ENCODE data around the gene FXYD1. TPM values are rescaled to one million over a fixed set of nuclear protein-coding genes. Genes with fewer than 3 reads are reported as not detected.
"Not testable (repeated sequence)": the region's sequence is repeated elsewhere in the genome, so short reads cannot be mapped to it uniquely, and the experiment has no call there.

FXYD1 gene
- total RNA-seq, 1 donor, result not detected

GRCh38 chr19:35123573-35123972, 15.1 kb upstream of the FXYD1 start:
- no peak for DNase-seq (ENCODE audit: low read depth in 2 of 3, low spot score in 2 of 3)

GRCh38 chr19:35124098-35125060, 14.2 kb upstream of the FXYD1 start:
- peak; percentile 69 to 91 (median 84) for DNase-seq (ENCODE audit: low read depth in 2 of 3, low spot score in 2 of 3)

- DNase-seq (ENCODE audit: low read depth in 2 of 3, low spot score in 2 of 3), result no peak
Observed at GRCh38 chr19:35125270-35125717, 13.3 kb upstream of the FXYD1 start.

- DNase-seq (ENCODE audit: low read depth in 2 of 3, low spot score in 2 of 3), result no peak
Observed at GRCh38 chr19:35125749-35126623, 12.6 kb upstream of the FXYD1 start.

- DNase-seq (ENCODE audit: low read depth in 2 of 3, low spot score in 2 of 3), result no peak
Observed at GRCh38 chr19:35126624-35126959, 12.0 kb upstream of the FXYD1 start.

- DNase-seq (ENCODE audit: low read depth in 2 of 3, low spot score in 2 of 3), result no peak
Observed at GRCh38 chr19:35127871-35128270, 10.8 kb upstream of the FXYD1 start.

GRCh38 chr19:35128398-35129057, 10.1 kb upstream of the FXYD1 start:
- no peak for DNase-seq (ENCODE audit: low read depth in 2 of 3, low spot score in 2 of 3)

GRCh38 chr19:35129724-35130274, 8.8 kb upstream of the FXYD1 start:
- not testable (repeated sequence) for DNase-seq (ENCODE audit: low read depth in 2 of 3, low spot score in 2 of 3)

- DNase-seq (ENCODE audit: low read depth in 2 of 3, low spot score in 2 of 3), result no peak
Observed at GRCh38 chr19:35130761-35131720, 7.6 kb upstream of the FXYD1 start.

GRCh38 chr19:35132254-35132653, 6.4 kb upstream of the FXYD1 start:
- DNase-seq (ENCODE audit: low read depth in 2 of 3, low spot score in 2 of 3), result no peak

- no peak for DNase-seq (ENCODE audit: low read depth in 2 of 3, low spot score in 2 of 3)
Observed at GRCh38 chr19:35133826-35134225, 4.8 kb upstream of the FXYD1 start.

- no peak for DNase-seq (ENCODE audit: low read depth in 2 of 3, low spot score in 2 of 3)
Observed at GRCh38 chr19:35134601-35135242, 3.9 kb upstream of the FXYD1 start, which contains the start of gene LGI4. LGI4 (minus strand) TSS chr19:35135059; CDS start chr19:35134680, 379 bp downstream.

- peak in 2 of 3 donors; percentile 75 to 86 for DNase-seq (ENCODE audit: low read depth in 2 of 3, low spot score in 2 of 3)
Observed at GRCh38 chr19:35135389-35135909, 3.2 kb upstream of the FXYD1 start.

GRCh38 chr19:35136231-35136630, 2.4 kb upstream of the FXYD1 start:
- DNase-seq (ENCODE audit: low read depth in 2 of 3, low spot score in 2 of 3), result no peak

- DNase-seq (ENCODE audit: low read depth in 2 of 3, low spot score in 2 of 3), result no peak
Observed at GRCh38 chr19:35136977-35137702, 1.5 kb upstream of the FXYD1 start.

- no peak for DNase-seq (ENCODE audit: low read depth in 2 of 3, low spot score in 2 of 3)
Observed at GRCh38 chr19:35140207-35140961, 1.8 kb downstream of the FXYD1 start.

Data from hematopoietic multipotent progenitor cell (in vitro differentiated cells).